GM21529 (cell line): Measurements from ENCODE around the gene ZNF319.
"Not testable (repeated sequence)": the region's sequence is repeated elsewhere in the genome, so short reads cannot be mapped to it uniquely, and the experiment has no call there.

Source experiments
- ATAC-seq: cut with Tn5 transposase; IDR thresholded peaks from one replicate; pipeline ENCODE4 v1.9.1; 2021; ENCODE audit not compliant: unreplicated experiment

ZNF319 gene

DNA sequence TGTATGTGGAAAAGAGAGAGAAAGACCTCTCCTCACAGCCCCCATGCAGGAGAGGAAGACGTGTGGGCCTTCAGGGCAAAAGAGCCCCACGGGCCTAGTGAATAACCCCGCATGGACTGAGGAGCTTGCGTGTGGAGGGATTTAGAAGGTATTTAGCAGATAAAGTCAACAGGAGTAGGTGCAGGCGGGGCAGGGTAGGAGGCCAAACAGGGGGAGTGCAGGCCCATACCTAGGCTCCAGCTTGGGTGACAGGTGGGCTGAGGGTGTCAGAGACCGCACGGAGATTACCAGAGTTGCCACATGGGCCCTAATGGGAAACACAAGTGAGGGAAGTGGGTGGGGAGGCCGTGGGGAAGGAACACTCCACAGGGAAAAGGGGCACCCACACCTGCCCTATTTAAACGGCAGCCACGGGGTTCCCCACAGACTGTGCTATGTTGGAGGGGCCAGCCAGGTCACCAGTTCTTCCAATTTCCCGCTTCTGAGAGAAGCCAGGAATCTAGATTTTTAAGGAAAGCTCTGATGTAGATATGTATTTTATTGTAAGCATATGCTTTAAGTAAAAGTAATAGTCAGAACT lies 21.4 kb downstream of the ZNF319 start:
- no peak for ATAC-seq

DNA sequence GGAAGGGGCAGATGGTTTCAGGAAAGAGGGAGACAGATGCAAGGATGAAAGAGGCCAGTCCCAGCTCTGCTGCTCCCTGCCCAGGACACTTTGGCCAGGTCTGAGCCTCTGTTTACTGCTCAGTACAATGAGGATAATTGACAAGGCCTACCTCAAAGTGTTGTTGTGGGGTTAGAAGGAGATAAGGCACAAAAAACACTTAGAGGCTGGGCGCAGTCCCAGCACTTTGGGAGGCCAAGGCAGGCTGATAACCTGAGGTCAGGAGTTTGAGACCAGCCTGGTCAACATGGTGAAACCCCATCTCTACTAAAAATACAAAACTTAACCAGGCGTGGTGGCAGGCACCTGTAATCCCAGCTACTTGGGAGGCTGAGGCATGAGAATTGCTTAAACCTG lies 22.4 kb downstream of the ZNF319 start:
- not testable (repeated sequence) for ATAC-seq

GRCh38 chr16:57977418-57978069 lies 22.9 kb downstream of the ZNF319 start:
- no peak for ATAC-seq

GRCh38 chr16:57976331-57976796 lies 24.1 kb downstream of the ZNF319 start:
- ATAC-seq = no peak

DNA sequence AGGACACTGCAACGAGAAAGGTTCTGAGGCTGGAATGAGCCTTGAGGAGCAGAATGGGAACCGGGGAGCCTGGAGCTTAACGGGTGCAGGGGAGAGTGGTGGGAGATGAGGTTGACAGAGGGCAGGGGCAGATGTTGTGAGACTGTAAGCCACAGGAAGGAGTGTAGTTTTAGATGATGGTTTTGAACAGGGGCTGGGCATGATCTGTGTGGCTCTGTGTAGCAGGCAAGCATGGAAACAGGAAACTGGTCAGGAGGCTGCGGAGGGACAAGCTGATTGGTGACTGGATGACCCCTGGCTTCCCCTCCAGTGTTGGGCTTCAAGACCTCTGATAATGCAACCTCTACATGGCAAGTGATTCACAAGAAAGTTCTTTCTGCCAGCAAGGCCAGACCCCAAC lies 28.2 kb downstream of the ZNF319 start:
- ATAC-seq = no peak

- ATAC-seq = no peak
Observed at GRCh38 chr16:57971848-57972247, 28.6 kb downstream of the ZNF319 start.

GRCh38 chr16:57970970-57971369 lies 29.5 kb downstream of the ZNF319 start, which contains the start of gene CNGB1:
TSS of gene CNGB1 (minus strand) at chr16:57971128. CDS start at chr16:57967286, 3,842 bp downstream.
- no peak for ATAC-seq

DNA sequence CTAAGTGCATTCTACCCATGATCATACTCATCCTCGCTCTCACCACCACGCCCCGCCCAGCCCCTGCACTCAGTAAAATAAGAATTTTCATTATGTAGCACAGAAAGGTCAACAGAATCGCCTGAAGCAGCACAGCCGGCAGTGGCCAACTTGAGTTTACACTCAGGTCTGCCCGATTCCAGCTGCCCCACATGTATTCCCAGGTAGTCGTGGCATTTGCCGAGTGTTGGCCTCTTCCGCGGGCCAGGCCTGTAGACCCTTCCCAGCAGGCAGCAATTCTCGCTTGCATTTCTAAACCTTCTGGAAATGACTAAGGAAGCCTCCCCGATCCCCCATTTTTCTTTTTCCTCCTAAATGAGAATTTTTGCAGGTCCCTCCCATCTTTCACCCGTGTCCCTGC lies 30.2 kb downstream of the ZNF319 start:
- ATAC-seq = no peak

- no peak for ATAC-seq
Observed at GRCh38 chr16:57969451-57970123, 30.9 kb downstream of the ZNF319 start.

GRCh38 chr16:57967916-57968315 lies 32.6 kb downstream of the ZNF319 start:
- ATAC-seq = no peak

DNA sequence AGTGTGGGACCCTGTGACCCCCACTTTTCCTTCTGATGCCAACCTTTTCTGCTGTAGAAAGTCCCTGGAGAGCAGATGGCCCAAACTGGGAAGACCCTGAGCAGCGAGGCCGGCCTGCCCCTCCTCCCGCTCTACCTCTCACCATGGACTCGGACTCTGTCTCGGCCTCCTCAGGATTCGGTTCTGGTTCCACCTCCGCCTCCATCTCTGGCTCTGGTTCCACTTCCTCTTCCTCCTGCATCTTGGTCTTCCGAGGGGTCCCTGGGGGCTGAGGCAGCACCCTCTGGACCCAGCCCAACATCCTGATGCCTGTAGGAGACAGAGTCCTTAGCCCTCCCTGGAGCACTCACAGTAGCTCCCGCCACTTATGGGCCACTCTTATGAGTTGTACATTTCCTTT lies 33.5 kb downstream of the ZNF319 start:
- ATAC-seq = no peak

- no peak for ATAC-seq
Observed at GRCh38 chr16:57966204-57966771, 34.2 kb downstream of the ZNF319 start.

DNA sequence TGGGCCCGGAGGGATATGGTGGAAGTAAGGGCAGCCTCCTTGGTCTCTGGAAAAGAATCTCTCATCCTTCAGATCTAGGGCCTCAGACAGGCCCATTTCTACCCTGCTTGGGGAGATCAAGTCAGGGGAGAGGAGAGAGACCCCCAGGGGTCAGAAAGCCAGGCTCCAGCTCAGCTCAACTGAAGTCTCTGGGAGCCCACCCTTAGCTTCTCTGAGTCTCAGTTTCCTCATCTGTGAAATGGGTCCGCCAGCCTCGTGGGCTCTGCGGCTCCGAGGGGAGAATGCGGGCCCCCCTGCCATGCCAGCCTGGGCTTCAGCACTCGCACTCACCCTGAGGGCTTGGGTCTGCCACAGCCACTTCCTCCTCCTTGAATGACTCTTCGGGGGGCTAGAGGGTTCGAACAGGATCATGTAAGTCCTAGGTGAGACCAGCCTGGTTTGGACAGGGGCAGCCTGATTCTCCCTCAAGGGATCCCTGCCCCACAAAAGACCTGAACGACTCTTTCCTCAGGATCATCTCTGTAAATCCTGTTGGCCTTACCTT lies 36.2 kb downstream of the ZNF319 start:
- ATAC-seq = no peak

DNA sequence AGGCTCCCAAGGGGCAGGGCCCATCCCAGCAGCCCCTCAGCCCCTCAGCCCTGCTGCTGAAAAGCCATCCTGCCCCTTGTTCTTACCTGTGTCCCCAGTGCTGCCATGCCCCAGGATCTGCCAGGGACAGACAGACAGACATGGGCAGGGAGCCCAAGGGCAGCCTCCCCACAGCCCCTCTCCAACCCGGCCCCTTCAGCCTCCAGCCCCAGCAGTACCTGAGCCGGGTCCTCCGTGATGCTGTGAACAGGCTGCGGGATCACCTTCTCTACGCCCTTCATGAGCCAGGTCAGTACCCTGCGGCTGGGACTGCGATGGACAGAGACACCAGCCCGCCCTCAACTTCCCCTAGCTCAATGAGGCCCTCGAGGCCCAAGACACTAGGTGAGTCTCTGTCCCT lies 37.7 kb downstream of the ZNF319 start:
- ATAC-seq = no peak

- ATAC-seq = no peak
Observed at GRCh38 chr16:57962046-57962445, 38.4 kb downstream of the ZNF319 start.

GRCh38 chr16:57961538-57961937 lies 38.9 kb downstream of the ZNF319 start:
- no peak for ATAC-seq

GRCh38 chr16:57960826-57961472 lies 39.5 kb downstream of the ZNF319 start:
- ATAC-seq = no peak

- ATAC-seq = no peak
Observed at GRCh38 chr16:57960310-57960709, 40.2 kb downstream of the ZNF319 start.

- ATAC-seq = no peak
Observed at GRCh38 chr16:57959804-57960203, 40.7 kb downstream of the ZNF319 start.

DNA sequence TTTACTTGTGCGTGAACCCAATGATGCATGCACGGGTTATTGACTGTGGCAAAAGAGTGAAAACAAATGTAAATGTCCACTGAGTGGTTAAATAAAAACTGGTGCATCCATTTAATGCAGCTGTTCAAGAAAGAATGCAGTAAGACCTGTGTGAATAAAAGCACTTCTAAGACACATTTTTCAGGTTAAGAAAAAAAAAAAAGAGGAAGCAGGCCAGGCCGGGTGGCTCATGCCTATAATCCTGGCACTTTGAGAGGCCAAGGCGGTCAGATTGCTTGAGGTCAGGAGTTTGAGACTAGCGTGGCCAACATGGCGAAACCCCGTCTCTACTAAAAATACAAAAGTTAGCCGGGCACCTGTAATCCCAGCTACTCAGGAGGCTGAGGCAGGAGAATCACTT lies 41.4 kb downstream of the ZNF319 start:
- ATAC-seq = no peak

DNA sequence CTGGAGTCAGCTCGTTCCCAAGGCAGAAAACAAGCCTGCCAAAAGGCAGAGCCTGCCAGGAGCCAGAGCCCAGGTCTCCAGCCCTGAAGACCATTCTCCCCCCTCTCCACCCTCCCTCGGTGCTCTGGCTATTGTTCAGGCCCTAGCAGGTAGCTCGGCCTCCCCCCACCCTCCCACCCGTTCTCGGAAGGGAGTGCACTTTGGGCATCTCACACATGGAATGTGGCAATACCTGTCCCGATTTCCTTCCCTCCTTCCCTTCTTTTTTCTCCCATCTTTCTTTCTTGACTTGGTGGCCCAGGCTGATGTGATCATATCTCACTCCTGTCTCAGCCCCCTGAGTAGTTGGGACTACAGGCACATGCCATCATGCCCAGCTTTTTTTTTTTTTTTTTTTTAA lies 41.9 kb downstream of the ZNF319 start:
- ATAC-seq = no peak
